Fibroblast of skin of abdomen (primary cell): ENCODE data around the gene TBCD.
A peak's percentile ranks its signal among the peaks of the same experiment; 100 is the strongest.
"Not testable (repeated sequence)": the region's sequence is repeated elsewhere in the genome, so short reads cannot be mapped to it uniquely, and the experiment has no call there.

Source experiments
- DNase-seq: peaks from one replicate; pipeline ENCODE4 v3.0.0-alpha.2; 2013

The TBCD gene

DNA sequence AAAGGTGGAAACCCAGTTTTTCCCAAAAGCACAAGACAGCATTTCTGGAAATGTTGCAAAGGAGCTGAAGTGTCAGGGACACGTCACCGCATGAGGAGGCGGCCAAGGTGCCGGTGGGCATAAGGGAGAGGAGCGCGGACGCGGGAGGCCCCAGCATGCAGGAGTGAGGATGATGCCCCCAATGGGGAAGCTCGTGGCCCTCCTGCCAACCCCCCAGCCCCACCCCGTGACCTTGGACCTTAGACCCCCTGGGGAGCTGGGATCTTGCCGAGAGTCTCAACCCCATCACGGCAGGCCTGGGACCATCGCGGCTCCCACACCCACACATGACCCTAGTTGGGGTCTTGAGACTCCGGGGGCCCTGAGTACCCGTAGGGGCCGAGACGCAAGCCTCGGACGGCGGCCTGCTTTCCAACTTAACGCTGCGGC is 208.1 kb downstream of the TBCD start:
- DNase-seq, result no peak

DNA sequence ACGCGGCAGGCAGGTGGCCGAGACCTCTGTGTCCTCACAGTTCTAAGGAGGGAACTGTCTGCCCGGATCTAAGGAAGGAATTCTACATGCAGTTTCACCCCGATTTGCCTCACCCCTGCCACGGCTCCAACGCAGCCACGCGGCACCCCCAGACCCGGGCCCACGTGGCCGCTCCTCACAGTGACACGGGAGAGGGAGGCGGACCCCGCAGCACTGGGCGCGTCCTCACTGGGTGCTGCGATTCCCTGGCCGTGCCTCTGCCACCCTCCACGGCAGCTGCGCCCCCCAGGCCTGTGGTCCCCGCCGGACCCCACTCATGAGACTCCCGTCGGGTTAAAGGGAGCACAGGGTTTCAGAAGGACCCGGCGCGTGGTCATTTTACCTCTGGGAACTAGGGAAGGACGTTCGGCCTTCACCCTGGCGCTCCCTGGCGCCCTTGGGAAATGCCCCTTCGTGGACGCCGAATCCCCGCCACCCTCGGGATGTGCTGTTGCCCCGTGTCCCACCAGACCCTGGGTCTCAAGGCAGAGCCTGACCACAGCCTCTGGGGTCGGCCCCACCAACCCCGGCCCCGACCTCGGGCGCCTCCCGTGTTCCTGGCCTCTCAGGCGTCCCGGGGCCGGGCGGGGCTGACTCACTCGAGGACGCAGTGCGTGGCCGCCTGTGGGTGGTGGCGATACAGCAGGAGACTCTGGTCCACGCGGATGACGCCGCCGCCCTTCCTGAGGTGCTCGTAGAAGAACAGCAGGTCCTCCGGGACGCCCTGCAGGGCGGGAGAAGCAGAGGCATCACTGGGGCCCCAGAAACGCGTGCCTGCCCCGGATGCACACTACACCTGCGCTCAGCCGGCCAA is 208.8 kb downstream of the TBCD start:
- DNase-seq, result no peak

DNA sequence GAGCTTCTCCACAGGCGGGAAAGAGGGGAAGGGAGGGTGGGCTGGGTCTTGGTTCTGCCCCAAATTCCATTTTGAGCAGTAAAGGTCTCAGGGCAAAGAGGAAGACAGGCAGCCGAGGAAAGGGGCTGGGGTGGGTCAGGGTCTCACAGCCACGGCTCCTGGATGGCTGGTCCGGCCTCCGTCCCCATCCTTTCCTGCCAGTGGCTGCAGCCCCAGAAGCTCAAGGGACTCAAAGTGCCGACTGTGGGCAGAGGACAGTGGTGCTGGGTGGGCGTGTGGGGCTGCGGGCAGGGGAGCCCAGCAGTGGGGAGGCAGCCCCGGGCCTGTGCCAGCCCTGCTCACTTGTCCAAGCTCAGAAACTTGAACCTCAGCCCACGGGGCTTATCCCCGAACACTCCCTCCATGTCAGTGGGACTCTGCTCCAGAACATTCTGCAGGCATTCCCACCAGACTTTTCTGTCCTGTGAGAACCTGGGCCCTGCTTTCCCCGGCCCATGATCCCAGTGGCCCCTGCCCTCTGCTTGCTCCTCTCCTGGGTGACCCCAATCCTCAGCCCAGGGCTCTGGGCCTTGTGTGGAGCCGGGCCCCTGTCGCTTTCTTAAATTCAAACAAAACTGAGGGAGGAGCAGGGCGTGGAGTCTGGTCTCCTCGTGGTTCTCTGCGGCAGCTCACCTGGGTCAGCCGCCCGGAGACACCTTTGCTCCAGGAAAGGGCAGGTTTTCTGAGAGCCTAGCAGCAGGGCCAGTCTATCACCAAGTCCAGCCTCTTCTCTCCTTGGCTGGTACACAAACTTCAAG is 209.7 kb downstream of the TBCD start:
- no peak for DNase-seq

DNA sequence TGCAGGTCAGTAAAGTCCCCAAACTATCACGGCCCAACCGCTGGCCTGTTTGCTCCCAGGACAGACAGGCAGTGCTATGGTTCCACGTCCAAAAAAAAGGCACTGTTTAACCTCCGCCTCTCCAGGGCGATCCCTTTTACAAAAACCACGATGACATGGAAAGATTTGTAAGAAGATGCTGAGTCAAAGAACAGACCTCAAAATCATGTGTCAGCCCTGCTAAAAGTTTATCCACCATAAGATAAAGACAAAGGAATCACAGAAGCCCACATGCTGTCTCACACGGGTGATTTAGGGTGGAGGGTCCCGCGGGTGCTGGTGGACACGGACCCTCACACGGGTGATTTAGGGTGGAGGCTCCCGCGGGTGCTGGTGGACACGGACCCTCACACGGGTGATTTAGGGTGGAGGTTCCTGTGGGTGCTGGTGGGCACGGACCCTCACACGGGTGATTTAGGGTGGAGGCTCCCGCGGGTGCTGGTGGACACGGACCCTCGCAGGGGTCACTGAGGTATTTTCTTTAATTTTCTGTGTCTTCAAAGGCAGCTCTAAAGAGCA is 210.4 kb downstream of the TBCD start:
- peak; percentile 29 for DNase-seq

DNA sequence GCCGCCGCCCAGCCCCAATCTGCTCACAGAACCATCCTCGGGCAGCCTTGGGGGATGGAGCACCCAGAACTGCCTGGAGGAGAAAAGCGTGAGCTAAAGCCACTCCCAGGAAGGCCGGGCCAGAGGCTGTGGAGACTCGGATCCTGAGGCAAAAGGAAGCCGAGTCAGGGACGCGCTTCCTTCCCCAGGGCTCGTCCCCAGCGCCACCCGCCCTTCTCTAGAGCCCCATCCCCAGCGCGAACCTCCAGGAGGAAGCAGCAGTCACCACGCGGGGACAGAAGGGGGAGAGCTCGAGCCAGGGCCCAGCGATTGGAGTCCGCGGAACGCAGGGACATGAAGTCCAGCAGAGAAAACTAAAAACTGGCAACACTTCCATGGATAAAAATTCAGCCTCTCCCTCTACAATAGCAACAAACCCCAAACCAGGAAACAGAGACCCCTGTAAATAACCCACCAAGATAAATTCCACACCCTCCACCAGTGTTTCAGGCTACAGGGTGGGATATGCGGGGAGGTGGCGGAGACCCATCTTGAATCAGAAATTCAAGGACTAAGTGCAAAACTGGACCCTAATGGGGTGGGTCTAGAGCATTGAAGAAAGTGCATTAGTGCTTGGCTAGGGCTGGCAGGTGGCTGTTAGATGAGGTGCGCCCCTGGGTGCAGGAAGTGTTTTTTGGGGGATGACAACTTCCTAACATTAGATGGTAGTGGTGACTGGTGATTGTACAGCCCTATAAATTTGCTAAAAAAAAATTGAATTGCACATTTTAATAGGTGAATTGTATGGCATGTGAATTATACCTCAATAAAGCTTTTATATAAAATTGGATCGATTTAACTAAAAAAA is 211.5 kb downstream of the TBCD start:
- DNase-seq, result peak; percentile 74

DNA sequence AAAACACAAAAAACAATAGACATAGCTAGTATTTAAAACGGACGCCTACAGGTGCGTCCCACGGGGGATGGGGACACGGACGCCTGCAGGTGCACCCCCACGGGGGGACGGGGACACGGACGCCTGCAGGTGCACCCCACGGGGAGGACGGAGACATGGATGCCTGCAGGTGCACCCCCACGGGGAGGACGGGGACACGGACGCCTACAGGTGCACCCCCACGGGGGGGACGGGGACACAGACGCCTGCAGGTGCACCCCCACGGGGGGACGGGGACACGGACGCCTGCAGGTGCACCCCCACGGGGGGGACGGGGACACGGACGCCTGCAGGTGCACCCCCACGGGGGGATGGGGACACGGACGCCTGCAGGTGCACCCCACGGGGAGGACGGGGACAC is 212.6 kb downstream of the TBCD start:
- not testable (repeated sequence) for DNase-seq

DNA sequence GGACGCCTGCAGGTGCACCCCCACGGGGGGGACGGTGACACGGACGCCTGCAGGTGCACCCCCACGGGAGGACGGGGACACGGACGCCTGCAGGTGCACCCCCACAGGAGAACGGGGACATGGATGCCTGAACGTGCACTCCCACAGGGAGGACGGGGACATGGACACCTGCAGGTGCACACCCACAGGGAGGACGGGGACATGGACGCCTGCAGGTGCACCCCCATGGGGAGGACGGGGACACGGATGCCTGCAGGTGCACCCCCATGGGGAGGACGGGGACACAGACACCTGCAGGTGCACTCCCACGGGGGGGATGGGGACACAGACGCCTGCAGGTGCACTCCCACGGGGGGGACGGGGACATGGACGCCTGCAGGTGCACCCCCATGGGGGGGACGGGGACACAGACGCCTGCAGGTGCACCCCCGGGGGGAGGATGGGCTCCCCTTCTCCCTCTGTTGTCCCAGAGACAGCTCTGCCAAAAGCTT is 213.0 kb downstream of the TBCD start:
- DNase-seq, result no peak

DNA sequence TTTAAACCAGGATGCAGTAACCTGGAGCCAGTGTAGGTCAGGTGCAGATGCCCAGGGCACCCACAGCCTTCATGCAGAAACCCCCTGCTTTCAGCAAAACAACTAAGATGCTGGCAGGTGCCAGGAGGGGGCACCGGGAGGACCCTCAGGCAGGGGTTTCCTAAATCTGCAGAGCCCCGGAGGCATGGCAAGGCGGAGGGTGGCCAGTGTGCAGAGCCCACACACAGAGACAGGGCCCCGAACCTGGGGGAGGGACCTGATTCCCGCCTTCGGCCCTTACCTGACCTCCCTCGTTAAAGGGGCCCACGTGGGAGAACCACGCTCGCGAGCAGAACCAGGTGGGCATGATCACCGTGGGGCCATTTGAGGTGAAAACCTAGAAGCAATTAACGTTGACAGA is 213.5 kb downstream of the TBCD start:
- no peak for DNase-seq

DNA sequence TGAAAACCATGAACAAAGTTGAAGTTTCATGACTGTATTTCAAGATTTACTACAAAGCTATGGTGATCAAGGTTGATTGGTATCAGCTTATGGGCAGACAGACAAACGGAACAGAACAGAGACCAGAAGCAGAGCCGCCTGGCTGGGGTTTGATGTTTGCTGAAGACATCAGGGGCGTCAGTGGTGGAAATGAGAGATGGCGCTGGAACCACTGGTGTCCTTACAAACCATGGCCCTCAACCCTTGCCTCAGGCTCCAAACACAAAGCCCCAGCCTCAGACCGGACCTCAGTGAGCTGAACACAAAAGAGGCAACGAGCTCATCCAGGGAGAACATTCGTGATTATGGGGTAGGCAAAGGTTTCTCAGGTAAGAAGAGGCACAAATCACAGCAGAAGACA is 214.6 kb downstream of the TBCD start:
- DNase-seq, result no peak

DNA sequence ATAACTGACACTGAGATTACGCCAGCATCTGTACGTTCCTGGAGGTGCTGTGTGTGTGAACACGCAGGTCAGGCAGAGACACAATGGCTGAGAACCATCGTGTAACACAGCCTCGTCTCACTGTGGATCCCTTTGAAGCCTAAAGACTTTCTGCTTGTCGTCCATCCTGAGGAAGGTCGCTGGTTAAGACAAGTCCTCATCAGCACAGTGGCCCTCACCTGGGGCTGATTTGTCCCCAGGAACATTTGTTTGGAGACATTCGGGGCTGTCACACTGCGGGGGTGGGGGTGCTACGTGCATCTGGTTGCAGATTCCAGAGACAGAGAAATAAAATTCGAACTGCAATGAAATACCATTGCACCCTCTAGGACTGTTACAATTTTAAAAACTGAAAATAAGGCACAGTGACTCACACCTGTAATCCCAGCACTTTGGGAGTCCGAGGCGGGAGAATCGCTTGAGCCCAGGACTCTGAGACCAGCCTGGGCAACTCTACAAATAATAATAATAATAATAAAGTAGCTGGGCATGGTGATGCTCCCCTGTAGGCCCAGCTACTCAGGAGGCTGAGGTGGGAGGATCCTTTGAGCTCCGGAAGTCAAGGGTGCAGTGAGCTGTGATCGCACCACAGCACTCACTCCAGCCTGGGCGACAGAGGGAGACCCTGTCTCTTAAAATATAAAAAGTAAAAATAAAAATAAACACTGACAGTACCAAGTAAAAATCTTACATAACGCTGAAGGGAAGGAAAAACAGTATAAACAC is 215.6 kb downstream of the TBCD start:
- DNase-seq, result no peak

DNA sequence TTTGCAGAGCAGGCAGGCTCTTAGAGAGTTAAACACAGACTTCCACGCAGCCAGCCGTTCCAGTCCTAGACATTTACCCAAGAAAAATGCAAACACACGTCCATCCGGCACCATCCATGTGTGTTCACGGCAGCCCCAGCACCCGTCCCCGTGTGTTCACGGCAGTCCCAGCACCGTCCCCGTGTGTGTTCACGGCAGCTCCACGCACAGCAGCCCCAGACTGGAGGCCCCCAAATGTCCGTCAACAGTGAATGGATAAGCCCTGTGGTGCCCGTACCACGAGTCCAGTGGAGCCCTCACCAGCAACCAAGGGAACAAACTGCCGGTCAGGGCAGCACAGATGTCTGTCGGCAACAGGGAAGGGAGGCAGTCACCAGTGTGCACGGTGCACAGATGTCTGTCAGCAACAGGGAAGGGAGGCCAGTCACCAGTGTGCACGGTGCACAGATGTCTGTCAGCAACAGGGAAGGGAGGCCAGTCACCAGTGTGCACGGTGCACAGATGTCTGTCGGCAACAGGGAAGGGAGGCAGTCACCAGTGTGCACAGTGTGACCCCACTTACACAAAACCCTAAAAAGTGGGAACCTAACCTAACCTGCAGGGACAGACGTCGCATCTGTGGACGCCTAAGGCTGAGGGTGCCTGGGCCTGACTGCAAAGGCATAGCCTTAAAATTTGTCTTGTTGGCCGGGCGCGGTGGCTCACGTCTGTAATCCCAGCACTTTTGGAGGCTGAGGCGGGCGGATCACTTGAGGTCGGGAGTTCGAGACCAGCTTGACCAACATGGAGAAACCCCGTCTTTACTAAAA is 216.4 kb downstream of the TBCD start:
- not testable (repeated sequence) for DNase-seq

DNA sequence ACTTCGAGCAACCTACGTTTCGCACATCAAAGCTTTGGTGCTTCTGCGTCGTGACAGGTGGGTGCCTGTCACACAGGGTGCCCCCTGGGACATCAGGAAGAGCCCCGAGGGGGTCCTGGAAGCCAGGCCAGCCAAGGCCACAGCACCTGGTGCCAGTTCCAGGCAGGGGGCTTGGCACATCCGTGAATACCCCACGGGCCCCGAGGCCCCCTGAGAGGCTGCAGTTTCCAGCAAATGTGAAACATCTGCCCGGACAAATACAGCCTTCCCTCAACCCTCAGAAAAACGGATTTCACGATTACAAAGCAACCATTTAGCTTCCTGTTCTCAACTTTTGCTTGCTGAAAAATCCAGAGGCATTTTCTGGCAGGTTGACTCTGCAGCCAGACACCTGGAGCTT is 218.2 kb downstream of the TBCD start:
- DNase-seq, result no peak

DNA sequence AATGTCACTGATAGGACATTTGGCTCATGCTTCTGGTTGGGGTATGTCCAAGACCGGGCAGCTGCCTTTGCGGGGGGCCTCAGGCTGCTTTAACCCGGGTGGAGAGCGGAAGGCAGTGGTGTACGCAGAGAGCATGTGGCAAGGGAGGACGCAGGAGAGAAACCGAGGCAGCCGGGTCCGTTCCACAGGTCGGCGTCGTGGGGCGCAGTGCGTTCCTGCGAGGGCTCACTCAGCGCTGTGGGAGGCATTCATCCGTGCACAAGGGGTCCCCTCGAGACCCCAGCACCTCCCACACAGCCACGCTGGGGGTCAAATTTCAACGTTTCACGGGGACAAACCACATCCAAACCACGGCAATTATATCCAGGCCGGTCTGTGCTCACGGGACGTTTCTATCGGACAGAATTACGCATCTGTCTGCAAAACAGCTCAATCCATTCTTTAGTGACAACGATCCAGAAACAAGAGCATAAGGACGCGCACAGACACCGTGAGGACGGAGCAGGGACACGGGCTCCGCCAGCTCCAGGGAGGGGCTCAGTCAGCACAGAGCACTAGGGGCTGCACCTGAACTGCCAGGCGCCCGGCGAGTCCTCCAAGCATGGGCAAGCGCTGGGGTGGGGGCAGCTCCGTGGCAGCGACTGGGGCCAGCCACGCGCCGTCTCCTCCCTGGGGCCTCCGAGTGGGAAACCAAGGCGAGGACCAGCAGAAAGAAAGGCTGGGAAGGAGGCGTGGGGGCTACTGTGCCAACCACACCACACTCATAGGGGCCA is 219.1 kb downstream of the TBCD start:
- DNase-seq, result no peak

DNA sequence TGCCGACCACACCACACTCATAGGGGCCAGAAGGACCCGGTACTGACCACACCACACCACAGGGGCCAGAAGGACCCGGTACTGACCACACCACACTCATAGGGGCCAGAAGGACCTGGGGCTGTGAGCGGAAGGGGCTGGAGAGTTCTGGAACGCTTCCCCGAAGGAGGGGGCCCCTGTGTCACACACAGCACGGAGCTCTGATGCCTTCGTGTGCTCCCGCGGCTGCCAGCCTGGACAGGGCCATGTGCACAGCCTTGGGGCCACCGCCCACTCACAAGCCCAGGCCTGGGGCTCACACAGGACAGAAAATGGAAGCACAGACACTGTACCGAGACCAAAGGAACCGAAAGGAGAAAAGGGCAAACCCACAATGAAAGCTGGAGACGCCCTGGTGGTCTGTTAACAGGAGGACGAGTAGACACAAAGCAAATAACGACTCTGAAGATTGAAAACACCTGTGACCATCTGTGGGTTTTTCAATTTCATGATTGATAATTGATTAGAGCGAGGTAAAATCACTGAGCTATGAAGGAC is 221.0 kb downstream of the TBCD start:
- DNase-seq, result no peak

DNA sequence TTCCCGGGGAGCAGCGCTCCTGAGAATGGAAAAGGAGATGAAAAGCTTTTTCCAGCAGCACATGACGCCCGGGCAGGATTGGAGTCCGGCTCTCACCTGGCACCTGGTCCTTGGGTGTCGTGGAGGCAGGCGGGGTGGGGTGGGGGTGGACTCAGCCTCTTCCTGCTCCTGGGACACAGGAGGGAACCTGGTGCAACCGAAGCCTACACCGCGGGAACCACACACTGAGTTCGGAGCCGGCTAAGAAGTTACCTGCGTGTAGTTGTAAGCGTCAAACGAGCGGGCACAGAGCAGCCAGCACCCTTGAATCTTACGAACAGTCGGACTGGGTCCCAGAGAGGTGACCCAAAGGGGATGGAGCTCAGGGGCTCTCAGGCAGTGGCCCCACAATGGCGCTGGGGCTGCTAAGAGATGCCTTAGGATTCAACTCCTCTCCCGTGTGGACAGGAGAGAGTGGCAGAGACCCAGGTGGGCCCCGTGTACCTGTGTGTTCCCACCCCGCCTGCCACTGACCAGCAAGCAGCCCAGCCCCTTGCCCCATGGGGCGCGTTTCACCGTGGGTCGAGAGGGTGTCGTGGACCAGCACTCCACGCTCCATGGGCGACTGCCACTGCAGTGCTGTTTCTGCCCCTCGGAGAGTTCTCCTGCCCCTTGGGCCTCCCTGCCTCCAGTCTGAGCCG is 221.7 kb downstream of the TBCD start:
- DNase-seq, result no peak

DNA sequence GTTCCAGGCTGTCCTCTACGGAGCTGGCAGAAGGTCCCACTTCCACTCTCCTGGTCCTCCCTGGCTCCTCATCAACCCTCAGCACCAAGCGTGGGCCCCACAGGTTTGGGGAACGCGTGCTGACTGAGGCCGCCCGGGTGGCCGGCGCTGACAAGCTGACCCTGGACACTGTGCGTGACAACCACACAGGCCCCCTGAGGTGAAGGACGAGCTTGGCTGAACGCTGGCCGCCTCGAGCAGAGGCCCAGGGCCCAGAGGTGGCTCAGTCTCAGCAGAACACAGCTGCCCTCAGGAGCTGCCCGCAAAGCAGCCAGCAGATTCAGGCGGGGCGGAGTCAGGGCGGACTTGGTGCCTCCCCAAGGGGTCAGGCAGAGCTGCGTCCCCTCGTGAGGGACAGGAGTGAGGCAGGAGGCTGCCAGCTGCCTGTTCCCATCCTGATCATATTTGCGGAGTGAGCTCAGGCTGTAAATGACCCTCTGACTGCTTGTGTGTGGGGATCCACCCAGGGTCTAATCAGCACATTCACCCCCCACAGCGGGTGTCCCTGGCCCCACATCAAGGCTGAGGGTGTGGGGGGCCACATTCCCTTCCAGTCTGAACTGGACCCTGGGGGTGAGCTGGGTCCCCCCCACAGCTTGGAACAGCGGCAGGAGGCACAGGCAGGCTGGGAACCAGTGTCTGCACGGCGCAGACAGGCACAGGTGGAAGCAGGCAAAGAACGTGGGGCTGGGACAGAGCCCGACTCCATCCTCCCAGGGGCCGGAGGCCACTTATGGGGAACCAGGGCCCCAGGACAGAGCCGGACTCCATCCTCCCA is 222.5 kb downstream of the TBCD start:
- DNase-seq, result no peak

DNA sequence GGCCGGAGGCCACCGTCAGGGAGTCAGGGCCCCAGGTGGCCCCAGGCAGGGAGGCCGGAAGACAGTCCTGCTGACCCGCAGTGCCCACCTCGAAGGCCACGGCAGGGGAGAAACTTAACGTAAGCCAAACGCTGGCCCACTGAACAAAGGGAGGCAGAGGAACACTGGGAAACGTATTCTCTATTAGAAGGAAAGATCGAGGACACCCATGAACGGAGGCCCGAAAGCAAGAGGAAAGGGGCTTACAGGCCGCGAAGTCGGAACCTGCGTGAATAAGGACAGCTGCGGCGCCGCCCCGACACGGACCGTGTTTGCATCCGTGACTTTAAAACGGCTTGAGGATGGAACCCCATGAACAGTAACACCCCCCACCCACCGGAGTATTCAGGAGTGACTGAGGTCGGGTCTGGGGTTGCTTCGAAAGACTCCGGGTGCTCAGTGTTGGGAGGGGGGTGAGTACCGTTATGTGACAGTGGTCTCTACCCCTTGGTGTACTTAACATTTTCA is 225.2 kb downstream of the TBCD start:
- no peak for DNase-seq

DNA sequence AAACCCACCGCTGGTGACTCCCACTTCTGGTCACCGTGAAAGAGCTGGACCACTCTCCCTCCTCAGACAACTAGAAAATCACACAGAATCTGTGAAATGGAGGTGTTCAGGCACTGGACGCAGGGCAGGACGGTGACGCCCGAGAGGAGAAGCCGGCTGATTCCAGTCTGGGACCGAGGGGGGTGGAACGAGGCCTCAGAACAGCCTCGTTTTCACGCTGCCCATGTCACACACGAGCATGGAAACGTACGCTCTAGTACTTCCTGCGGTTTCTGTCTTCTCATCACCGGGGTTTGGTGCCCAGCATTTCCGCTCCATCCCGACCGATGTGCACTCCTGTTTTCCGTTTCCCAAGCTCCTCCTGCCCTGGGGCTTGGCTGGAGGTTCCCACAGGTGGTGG is 225.7 kb downstream of the TBCD start:
- DNase-seq, result no peak
